ENCODE measurements around the gene DPP6.

DPP6 gene

GRCh38 chr7:154868921-154869320 lies 816.7 kb downstream of the DPP6 start:
- no peak for DNase-seq

DNA sequence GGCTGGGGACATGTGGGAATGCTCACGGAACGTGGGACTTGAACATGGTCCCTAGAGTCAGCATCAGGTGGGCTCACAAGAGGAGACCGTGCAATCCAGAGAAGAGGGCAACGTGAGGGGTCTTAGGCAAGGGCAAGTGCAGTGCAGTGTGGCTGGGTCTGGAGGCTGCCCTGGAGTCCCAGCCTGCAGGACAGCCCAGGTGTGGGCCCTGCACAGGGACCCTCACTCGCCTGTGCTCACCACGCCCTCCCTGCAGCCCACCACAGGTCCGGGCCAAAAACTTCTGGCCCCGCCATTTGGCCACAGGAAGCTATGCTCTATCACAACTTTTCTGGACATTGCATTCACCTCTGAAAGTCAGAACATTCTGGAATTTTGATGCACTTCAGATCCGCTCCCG lies 817.2 kb downstream of the DPP6 start:
- DNase-seq: no peak

- DNase-seq: no peak
These were observed 819.3 kb downstream of the DPP6 start for GRCh38 chr7:154871507-154871906.

DNA sequence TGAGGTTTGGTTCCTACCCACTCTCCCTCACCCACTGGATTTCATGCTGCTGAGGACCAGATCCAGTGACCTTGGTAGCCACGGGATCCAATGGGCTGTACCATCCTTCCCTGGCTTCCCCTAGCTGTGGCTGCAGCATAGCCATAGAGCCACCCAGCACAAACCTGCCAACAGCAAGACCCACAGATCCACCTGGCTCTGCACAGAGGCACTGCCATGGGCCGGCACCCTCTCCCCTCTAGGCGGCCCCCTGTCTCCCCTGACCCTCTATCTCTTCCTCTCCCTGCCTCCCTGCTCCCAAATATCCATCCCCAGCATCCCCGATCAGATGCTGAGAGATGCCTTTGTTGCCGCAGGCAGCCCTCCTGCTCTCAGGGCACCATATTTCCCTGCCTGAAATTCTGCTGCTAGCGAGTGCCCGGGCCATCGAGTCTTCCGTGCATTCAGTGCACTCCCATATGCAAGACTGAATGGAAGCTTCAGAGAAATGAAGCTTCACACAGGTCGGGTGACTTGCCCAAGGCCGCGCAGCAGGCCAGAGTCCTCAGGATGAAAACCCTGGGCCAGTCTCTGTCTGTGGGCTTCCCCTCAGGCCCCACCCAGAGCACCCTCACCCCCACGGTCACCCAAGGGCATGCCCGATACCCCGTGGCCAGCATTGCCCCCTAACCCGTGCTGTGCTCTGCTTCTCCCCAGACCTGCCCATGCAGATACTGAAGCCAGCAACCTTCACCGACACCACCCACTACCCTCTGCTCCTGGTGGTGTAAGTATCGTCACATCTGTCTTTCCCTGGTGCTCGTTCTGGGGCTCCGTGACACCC lies 819.9 kb downstream of the DPP6 start:
- no peak for DNase-seq

- DNase-seq: no peak
These were observed 820.8 kb downstream of the DPP6 start for GRCh38 chr7:154872811-154873499.

DNA sequence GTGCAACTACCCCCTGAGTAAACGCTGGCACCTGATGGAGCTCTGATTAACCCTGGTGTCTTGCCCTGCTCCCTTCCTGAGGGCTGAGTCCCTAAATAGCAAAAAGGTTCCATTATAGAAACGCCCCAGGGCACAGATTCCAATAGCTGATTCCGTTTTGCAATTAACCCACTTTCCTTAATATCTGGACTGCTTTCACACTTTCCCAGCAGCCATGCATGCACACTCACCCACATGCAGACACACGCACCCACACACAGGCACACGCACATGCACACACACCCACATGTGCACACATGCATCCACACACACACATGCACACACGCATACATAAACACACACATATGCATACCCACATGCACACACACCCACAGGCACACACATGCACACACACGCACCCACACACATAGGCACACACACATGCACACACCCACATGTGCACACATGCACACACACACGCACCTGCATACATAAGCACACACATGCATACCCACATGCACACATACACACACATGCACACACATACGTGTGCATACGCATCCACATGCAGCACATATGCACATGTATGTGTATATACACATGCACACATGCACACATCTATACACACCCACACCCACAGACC lies 821.4 kb downstream of the DPP6 start:
- DNase-seq: no peak

GRCh38 chr7:154874409-154875113 lies 822.4 kb downstream of the DPP6 start:
- no peak for DNase-seq

DNA sequence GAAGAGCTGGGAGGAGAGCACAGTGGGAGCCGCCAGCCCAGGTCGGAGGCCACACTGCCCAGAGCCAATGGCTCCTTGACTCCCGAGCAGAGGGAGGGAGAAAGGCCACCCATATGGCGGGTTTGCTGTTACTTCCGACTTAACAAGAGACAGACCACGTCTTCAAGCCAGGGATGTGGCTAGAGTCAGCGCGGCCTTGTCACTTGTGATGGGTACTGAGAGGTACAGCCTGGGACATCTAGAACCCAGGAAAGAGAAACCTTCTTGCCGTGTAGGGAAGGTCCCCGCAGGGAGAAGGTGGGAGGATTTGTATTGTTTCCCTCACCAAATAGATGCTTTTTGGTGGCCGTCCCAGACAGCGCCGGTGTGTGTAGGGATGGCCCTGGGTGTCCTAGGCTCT lies 823.1 kb downstream of the DPP6 start:
- DNase-seq: no peak

- DNase-seq: no peak
These were observed 824.3 kb downstream of the DPP6 start for GRCh38 chr7:154876516-154876915.

DNA sequence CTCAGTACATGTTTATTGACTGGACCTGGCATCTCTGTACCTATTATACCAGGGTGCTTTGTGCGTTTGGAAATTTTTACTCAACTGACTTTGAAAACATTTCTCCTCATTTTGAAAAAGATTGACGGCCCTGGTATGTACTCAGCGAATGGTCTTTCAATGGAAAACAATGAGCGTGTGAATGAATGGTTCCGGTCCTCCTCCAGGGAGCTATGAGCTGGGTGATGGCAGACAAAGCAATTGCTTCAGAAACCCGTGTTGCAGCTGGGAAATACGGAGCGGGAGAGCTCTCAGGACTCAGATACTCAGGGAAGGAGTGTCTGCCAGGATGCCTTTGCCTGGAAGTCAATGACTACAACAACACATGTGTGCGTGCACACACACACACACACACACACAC lies 824.8 kb downstream of the DPP6 start:
- no peak for DNase-seq

GRCh38 chr7:154879629-154880028 lies 827.4 kb downstream of the DPP6 start:
- DNase-seq: no peak

GRCh38 chr7:154880513-154880912 lies 828.3 kb downstream of the DPP6 start:
- DNase-seq: no peak

DNA sequence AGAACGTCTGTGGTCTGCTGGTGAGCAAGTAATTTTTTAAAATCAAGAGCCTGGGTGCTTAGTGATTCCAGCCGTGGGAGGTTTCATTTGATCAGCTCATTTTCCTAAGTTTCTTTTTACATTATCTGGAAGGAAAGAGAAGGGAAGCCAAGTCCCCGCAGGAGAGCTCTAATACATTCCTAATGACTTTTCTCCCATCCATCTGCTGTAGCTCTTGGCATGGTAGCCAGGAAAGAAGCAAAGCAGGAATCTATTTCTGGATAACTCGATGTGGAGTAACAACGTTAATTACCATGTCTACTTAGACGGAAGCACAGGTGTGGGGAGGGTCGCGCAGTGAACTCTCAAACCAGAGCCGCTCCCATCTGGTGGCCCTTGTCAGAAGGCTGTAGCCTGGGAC lies 828.8 kb downstream of the DPP6 start:
- no peak for DNase-seq

- DNase-seq: no peak
These were observed 829.3 kb downstream of the DPP6 start for GRCh38 chr7:154881526-154881925.

GRCh38 chr7:154882931-154883474 lies 830.8 kb downstream of the DPP6 start:
- no peak for DNase-seq

GRCh38 chr7:154884348-154884920 lies 832.2 kb downstream of the DPP6 start:
- DNase-seq: no peak

DNA sequence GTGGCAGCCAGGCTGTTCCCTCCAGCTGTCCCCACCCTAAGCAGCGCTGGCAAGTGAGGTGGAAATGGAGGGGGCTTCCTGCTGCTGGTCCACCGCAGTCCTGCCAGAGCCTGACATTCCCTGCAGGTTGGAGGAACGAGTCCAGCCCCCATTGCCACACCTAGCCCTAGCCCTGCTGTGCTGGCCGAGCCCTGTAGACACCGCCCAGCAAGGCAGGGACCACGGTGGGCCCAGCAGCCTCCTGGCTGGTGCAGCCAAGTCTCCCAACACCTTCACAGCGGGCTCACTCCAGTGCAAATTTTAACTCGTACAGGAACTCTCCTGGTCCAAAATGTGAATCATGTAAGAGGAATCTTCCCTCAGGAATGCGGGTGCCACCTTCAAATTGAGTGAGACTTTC lies 834.4 kb downstream of the DPP6 start:
- DNase-seq: no peak

DNA sequence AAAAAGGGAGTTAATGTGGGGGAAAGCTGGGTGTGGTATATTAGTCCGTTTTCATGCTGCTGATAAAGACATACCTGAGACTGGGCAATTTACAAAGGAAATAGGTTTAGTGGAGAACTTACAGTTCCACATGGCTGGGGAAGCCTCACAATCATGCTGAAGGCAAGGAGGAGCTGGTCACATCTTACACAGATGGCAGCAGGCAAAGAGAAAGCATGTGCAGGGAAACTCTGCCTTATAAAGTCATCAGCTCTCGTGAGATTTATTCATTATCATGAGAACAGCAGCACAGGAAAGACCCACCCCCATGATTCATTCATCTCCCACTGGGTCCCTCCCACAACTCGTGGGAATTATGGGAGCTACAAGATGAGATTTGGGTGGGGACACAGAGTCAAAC lies 836.5 kb downstream of the DPP6 start:
- no peak for DNase-seq

DNA sequence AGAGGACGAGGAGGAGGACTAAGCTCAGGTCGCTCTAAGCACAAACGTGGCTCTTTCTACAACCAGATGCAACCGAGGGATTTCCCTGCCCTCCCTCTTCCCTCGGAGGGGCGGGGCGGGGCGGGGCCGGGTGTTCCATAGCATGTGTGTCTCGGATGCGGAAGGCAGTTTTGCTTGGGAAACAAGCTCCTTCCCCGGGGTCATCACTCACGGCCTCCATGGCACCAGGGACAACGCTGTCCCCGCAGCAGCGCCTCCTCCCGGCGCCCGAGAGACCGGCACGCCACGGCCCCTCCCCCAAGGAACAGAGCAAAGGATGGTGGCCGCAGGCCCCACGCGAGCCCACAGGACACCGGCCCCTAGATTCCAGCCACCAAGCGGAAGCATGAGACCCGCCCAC lies 840.3 kb downstream of the DPP6 start:
- no peak for DNase-seq

- DNase-seq: no peak
These were observed 843.9 kb downstream of the DPP6 start for GRCh38 chr7:154896076-154896475.

GRCh38 chr7:154898973-154899855 lies 847.0 kb downstream of the DPP6 start:
- no peak for DNase-seq

GRCh38 chr7:154899862-154900261 lies 847.7 kb downstream of the DPP6 start:
- no peak for DNase-seq
